GM11168 (cell line): ENCODE data around the gene SLC7A5.
"Not testable (repeated sequence)": the region's sequence is repeated elsewhere in the genome, so short reads cannot be mapped to it uniquely, and the experiment has no call there.

ENCODE experiments used
- in situ Hi-C: fragments of 300-500 bp; cut with MboI; formaldehyde crosslinking; loops from one replicate; pipeline ENCODE4 v1.12.0; 2022; ENCODE audit warnings: low sequenced_read_pairs; ENCODE audit not compliant: unreplicated experiment

Gene SLC7A5

DNA sequence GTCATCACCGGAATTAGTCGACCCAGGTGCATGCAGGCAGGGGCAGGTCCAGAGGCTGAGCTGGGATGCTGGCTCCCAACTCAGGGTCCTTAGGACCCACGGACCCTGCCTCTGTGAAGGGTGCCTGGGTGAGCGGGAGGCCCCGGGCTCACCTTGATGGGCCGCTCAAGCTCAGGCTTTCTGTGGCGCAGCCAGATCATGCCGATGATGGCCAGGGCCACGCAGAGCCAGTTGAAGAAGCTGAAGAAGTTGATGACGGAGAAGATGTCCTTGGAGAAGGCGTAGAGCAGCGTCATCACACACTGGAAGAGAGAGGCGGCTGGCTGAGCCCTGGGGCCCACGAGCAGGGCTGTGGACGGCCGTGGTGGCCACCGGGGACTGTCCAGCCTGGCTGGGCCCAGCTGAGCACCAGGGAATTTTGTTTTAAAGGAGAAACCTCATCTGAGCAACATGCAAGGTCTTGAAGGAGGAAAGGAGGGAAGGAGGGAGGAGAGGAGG, 32.9 kb downstream of the SLC7A5 start:
- in situ Hi-C loops = no loop called here

DNA sequence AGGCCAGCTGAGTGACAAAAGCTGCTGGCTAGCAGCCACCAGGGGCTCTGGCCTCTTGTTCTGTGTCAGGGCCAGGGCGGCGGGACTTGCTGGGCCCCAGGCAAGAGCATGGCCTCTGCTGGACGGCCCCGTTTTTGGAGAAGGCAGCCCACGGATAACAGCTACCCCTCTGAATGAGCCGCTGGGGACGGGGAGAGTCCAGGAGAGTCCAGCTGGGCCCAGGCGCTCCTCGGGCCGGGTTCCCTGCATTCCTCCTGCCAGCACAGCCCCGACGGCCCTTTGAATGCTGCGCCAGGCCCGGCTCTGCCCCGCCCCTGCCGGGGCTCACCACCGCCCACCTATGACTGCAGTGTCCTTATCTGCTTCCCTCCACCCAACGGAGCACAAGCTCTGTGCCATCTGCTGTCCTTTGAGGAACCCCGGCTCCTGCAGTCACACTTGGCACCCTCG, 33.4 kb downstream of the SLC7A5 start:
- in situ Hi-C loops = no loop called here

DNA sequence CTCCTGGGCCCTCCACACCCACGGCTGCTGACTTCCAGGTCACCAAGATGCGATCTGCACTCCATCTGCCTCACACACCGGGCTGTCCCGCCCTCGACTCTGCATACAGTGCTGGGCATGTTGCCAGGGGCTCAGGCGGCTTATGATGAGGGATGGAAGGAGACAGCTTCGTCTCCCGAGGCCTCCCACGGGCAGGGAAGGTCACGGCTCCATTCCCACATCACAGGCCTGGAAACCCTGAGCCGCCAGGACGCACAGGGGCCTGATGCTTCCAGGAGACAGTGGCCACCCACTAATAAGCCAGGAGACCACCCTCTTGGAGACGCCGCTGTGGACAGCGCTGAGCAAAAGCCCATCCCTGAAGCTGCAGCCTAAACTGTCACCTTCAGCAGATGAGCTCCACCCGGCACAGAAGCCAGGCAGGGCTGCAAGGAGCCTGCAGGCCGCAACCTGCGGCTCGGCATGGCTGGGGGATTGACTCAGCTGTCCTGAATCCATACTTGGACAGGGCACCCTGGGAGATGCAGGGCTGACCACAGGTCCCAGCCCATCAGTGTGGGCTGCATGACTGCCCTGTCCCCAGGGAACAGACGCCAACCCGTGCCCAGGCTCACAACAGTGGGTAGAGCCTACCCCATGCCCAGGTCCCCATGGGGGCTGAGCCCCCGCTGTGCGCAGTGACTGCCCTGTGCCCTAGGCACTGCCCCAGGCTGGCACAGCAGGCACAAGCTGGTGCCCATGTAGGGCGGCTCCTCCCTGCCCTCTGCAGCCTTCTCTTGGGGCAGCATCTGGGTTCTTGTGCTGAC, 34.4 kb downstream of the SLC7A5 start:
- in situ Hi-C loops = no loop called here

GRCh38 chr16:87834005-87834667, 35.2 kb downstream of the SLC7A5 start:
- in situ Hi-C loops = no loop called here

GRCh38 chr16:87833548-87833947, 35.8 kb downstream of the SLC7A5 start:
- in situ Hi-C loops = no loop called here

DNA sequence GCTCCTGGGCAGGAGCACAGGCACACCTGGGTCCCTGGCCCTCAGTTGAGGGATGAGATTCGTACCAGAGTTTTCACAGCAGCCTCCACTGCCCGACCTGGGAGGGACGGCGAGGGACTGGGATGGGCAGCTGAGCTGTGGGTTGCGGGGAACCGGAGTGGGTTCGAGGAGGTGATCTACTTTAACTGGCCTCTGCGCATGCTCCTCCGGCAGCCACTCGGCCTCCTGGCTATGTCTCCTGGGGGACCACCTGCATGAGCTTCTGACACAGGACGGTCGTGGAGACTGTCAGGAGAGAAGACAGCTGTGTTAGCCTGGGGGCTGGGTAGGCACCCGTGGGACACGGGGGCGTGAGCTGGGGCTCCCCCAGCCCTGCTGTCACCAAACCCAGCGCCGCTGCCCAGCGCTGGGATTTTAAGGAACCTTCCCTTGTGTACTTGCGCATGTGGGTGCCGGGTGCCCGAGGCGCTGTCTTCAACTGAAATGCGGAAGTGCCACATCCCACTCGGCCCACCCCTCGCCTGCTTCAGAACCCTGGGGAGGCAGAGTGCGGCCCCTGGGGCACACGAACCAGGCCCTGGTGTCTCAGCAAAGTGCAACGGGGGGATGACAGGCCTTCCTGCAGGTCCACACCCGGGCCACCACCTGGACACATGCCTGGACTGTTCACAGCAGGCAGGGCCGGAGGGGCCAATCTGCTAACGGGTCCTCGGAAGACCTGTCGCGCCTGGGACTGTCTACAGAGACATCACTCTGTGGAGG, 36.4 kb downstream of the SLC7A5 start:
- in situ Hi-C loops = no loop called here

- in situ Hi-C loops = no loop called here
Observed at GRCh38 chr16:87832137-87832527, 37.2 kb downstream of the SLC7A5 start.

- in situ Hi-C loops = no loop called here
Observed at GRCh38 chr16:87831421-87832136, 37.7 kb downstream of the SLC7A5 start.

DNA sequence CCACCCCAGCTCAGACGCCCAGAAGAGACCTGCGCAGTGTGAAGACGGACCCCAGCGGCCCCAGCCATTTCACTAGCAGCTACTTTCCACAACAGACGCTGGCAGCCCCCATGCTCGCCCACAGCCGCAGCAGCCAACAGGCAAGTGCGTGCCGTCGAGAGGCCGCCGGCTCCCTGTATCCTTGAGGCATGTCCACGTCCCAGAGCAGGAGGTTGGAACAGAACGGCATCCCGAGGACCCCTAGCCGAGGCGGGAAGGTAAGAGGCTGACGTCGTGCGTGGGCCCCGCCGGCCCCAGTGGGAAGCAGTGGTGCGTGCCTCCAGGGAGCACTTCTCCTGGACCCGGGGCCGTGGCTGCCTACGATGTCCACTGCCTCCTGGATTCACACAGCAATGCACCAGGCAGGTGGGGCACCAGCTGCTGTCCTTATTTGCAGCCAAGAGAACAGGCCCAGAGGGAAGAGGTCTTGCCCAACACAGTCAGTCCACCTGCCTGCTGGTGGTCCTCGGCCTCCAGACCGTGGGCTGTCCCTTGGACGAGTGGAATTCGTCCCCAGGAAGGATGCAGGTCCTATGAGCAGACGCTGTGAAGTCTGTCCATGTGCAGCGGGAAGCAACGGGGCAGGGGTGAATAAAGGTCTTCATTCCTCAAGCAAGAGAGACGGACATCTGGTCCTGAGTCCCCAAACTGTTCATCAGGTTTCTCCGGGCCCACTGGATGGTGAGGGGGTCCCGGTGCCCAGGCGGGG, 38.5 kb downstream of the SLC7A5 start:
- in situ Hi-C loops = no loop called here

- in situ Hi-C loops = no loop called here
Observed at GRCh38 chr16:87829988-87830672, 39.2 kb downstream of the SLC7A5 start.

- in situ Hi-C loops = no loop called here
Observed at GRCh38 chr16:87829622-87829980, 39.7 kb downstream of the SLC7A5 start.

- in situ Hi-C loops = no loop called here
Observed at GRCh38 chr16:87828907-87829621, 40.2 kb downstream of the SLC7A5 start.

DNA sequence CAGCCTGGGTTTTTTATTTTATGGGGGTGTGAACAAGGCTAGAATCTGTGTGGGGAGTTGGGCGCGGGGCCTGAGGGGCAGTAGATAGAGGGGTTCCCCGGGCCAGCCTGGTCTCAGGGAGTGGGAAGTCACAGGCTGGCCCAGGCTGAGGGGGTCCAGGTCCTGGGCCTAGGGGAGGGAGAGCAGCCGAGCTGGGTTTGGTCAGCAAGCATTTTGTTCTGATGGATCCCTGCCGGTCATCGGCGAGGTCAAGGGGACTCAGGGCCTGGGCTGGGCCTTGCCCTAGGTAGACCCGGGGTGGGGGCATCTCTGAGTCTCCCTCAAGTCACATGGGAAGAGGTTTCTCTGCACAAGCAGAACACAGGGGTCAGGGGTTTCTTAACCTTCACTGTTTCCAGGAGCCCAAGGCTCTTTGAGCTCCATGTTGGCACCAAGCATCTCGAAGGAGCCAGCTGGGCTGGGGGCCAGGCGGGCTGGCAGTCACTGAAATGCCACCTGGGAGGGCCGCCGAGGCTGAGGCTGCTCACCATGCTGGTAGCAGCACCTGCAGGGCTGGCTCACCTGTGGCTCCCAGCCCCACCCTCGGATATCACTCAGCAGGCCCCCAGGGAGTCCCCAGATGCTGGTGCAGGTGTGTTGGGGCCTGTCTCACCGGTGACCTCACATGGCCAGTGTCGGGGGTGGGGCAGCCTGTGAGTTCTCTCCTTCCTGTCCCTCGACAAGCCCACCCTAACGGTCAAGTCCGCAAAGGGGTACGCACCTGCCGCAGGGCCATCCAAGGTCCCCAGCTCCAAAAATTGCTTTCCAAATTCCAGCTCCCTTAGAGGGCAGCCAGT, 41.0 kb downstream of the SLC7A5 start:
- in situ Hi-C loops = no loop called here

- in situ Hi-C loops = not testable (repeated sequence)
Observed at GRCh38 chr16:87827588-87827915, 41.8 kb downstream of the SLC7A5 start.

- in situ Hi-C loops = no loop called here
Observed at GRCh38 chr16:87826798-87827587, 42.3 kb downstream of the SLC7A5 start.

GRCh38 chr16:87826407-87826797, 42.9 kb downstream of the SLC7A5 start:
- in situ Hi-C loops = not testable (repeated sequence)

- in situ Hi-C loops = not testable (repeated sequence)
Observed at GRCh38 chr16:87825842-87826120, 43.5 kb downstream of the SLC7A5 start.
